Fibroblast of pulmonary artery (primary cell): Measurements from ENCODE around the gene SH3BP5.

Source experiments
- DNase-seq: peaks from one replicate; pipeline ENCODE4 v3.0.0-alpha.2; 2010; ENCODE audit warnings: low read depth
- H3K4me3 ChIP-seq: replicated peaks from 2 replicates; pipeline ENCODE4 v1.5.1; 2011; ENCODE audit warnings: low read depth, mild to moderate bottlenecking, control low read depth, low read length, moderate library complexity
- TF ChIP-seq, protein P1 (sequence below): IDR thresholded peaks from 2 replicates; pipeline ENCODE4 v1.5.1; 2011; ENCODE audit warnings: mild to moderate bottlenecking, control low read depth, low read length, inconsistent platforms; ENCODE audit errors: missing control alignments

Gene SH3BP5

DNA sequence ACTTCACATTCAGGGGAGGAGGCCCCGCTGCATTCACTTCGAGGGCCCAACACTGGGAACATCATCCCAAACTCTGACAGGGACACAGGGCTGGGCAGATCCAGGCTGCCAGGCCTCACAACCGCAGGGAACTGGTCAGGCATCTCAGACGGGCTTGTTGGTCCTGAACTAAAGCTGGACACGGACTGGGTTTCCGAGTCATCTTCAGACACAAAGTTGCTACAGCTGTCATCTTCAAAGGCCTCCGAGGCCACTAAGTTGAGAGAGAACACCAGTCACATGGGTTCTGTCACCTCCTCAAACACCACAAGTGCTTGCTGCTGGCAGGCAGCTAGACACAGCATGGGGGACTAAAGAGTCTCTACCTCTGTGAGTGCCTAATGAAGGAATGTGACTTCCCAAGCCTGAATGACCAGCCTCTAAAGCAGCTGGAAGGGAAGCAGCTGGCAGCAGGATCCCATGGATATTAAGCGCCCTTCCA is 75.5 kb downstream of the SH3BP5 start:
- TF ChIP-seq, protein P1, sequence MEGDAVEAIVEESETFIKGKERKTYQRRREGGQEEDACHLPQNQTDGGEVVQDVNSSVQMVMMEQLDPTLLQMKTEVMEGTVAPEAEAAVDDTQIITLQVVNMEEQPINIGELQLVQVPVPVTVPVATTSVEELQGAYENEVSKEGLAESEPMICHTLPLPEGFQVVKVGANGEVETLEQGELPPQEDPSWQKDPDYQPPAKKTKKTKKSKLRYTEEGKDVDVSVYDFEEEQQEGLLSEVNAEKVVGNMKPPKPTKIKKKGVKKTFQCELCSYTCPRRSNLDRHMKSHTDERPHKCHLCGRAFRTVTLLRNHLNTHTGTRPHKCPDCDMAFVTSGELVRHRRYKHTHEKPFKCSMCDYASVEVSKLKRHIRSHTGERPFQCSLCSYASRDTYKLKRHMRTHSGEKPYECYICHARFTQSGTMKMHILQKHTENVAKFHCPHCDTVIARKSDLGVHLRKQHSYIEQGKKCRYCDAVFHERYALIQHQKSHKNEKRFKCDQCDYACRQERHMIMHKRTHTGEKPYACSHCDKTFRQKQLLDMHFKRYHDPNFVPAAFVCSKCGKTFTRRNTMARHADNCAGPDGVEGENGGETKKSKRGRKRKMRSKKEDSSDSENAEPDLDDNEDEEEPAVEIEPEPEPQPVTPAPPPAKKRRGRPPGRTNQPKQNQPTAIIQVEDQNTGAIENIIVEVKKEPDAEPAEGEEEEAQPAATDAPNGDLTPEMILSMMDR: no peak
- no peak for DNase-seq
- no peak overlapping the region for H3K4me3 ChIP-seq

DNA sequence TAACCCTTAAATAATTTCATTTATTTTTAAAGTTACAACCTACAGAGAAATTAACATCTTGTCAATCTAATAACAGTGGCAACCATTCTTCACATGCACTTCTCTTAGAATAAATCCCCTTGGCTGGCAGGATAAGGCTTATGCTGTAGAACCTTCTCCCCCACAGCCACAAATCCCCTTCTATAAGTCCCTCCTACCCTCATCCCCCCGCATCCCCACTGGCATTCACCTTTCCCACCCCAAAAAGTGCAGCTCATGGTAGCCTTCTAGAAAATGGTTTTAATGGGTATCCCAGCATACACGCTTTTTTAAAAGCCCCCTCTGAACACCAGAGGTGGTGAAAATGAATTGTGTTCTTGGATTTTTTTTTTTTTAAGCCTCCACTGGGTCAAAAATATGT is 77.2 kb downstream of the SH3BP5 start:
- H3K4me3 ChIP-seq: no peak overlapping the region
- DNase-seq: no peak
- TF ChIP-seq, protein P1: no peak

DNA sequence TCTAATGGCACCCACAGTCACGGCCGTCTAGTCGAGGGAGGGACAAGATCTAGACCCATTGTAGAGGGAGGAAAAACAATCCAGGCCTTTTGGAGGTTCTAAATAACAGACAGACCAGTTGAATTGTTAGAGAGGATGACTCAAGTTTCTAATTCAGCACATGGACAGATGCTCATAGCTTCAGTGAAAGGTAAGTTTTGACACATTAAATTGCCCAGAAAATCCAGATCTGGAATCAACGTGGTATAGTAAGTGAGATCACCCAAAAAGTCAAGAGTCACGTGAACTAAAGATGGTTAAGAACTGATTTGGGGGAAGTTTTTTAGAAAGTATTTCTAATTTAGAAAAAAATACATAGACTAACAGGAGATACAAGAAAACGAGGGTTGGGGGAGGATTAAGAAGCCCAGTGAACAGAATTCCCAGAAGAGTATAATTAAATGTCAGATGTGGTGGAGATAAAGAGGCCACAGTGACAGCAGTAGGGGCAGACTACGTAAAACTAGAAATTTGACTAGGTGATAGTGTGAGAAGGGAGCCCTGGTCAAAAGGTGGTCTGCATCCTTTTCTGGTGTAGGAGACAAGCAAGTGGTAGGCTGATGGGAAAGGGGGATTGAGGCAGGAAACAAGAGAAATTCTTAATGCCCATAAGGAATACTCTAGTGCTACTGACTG is 79.2 kb downstream of the SH3BP5 start:
- H3K4me3 ChIP-seq: no peak overlapping the region
- DNase-seq: no peak
- TF ChIP-seq, protein P1: no peak

DNA sequence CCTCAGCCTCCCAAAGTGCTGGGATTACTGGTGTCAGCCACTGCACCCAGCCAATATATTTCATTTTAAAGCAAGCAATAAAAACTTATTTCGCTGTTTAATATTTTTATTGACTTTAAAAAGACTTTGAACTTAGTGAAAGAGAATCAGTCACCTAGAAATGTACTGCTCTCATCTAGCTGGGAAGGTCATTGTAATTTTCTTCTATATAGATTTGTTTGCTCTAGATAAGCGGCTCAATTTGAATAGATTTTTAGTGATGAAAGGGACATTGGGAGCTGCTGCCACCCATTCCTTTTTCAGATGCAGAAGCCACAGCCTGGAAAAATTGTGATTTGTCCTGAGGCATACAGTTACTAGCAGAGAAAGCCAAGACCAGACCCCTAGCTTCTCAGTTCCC is 86.2 kb downstream of the SH3BP5 start:
- no peak overlapping the region for H3K4me3 ChIP-seq
- TF ChIP-seq, protein P1: no peak
- no peak for DNase-seq

DNA sequence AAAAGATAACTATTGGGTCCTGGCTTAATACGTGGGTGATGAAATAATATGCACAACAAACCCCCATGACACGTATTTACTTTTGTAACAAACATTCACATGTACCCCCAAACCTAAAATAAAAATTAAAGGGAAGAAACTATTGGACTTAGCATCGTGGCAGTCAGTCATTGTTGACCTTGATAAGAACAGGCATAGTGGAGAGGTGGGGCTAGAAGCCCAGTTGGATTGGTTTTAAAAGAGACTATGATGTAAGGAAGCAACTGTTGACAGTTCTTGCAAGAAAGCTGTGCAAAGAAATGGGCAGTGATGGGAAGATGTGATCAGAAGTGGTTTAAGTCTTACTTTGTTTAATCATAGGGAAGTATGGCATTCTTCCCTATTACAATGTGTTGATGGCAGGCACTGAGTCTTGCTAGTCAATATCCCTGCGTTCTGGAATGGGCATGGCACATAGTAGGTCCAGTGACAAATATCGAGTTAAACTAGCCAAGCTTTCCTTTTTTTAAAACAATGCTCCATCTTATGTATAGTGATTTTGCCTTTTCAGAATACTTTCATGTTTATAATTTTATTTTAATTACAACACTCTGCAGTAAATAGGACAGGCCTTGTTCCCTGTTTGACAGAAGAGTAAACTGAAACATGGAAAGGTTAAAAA is 88.4 kb downstream of the SH3BP5 start:
- no peak for DNase-seq
- TF ChIP-seq, protein P1: no peak
- H3K4me3 ChIP-seq: no peak overlapping the region

DNA sequence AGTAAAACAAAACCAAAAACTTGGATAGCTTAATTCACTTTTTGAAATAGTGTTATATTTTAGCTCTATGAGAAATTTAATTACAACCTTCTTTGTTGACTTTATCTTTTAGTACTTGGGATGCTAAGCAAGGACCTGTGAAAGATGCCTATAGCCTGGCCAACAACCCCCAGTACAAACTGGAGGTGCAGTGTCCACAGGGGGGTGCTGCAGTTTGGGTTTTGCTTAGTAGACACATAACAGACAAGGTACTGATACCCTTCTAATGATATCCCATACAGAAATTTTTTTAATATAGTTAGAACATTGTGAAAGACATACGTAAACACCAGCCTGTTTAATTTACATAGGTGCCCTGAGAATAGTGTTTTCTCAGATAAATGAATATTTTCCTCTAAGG is 91.0 kb downstream of the SH3BP5 start:
- DNase-seq: peak; percentile 31
- TF ChIP-seq, protein P1: peak; percentile 37
- H3K4me3 ChIP-seq: no peak overlapping the region
